Measurements from ENCODE around the gene CCDC191.

The CCDC191 gene

DNA sequence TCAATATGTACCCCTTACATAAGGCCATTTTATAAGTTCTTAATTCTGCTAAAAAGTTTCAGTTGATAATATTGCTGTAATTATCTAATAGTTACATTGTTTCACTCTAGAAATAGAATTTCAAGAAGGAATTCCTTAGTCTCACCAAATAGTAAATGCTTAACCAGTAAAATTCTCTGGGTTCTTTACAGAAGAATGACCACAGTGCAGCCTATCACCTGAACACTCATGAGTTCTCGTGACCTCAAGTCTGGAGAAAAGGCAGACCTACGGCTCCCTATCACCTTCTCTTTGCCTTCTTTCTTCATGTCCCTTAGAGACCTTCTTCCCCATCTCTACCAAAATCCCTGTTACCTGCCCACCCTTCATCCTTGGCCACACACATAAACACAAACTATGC is 30.9 kb downstream of the CCDC191 start:
- no peak overlapping the region for H3K4me3 ChIP-seq (ENCODE audit: insufficient read depth, low read depth, low read length)
- no peaks in the 10 kb centered on the region for H3K27me3 ChIP-seq (ENCODE audit: control insufficient read depth, insufficient read depth, low read length, poor library complexity, severe bottlenecking)
- H3K36me3 ChIP-seq (ENCODE audit: control insufficient read depth, insufficient read depth, low read length) = no peaks in the 10 kb centered on the region
- H3K9me3 ChIP-seq (ENCODE audit: control insufficient read depth, low read length) = no peaks in the 10 kb centered on the region
- peaks cover 4% of the 10 kb centered on the region for H3K4me1 ChIP-seq (ENCODE audit: control insufficient read depth, insufficient read depth, low read length)
- no peak overlapping the region for H3K27ac ChIP-seq (ENCODE audit: insufficient read depth, low read depth, low read length, poor library complexity, severe bottlenecking)
- WGBS, 2 experiments = 93 to 94% methylated on average over 2 of the region's 2 CpGs

DNA sequence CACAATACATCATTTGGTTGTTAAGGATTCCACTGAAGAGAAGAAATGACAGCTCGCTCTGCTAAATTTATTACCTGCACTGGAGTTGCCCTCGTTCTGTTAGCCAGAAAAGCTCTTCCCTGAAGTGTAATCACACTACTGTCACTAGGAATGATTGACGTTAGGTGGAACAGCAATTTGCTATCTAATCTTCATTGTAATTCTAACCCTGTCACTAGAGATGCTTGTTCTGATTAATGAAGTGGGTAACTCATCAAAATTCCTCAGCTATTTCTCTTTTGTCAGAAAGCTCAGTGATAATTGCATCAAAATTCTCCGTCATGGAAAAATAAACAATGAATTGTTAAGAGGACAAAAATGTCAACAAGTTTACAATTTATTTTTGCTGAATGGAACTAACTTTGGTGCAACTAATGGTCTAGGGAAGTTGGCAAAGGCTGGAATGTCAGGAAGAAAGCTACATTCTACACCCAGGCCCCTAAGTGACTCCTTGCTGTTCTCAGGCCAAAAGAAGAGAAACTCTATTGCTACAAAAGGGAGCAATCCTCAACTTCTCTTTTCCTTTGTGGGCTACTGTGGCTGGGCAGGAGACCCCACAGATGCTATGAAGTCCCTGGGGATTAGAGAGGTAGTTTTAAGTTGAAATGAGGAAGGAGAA is 34.1 kb downstream of the CCDC191 start:
- Histone ChIP-seq H3K9me3 (ENCODE audit: control insufficient read depth, low read length) (no peaks in the 10 kb centered on the region), H3K4me1 (ENCODE audit: control insufficient read depth, insufficient read depth, low read length) (peaks cover 4% of the 10 kb centered on the region), H3K27me3 (ENCODE audit: control insufficient read depth, insufficient read depth, low read length, poor library complexity, severe bottlenecking) (no peaks in the 10 kb centered on the region), H3K27ac (ENCODE audit: insufficient read depth, low read depth, low read length, poor library complexity, severe bottlenecking) (no peak overlapping the region), H3K36me3 (ENCODE audit: control insufficient read depth, insufficient read depth, low read length) (no peaks in the 10 kb centered on the region), H3K4me3 (ENCODE audit: insufficient read depth, low read depth, low read length) (no peak overlapping the region)
- 89 to 94% methylated on average over 4 of the region's 4 CpGs for WGBS, 2 experiments

DNA sequence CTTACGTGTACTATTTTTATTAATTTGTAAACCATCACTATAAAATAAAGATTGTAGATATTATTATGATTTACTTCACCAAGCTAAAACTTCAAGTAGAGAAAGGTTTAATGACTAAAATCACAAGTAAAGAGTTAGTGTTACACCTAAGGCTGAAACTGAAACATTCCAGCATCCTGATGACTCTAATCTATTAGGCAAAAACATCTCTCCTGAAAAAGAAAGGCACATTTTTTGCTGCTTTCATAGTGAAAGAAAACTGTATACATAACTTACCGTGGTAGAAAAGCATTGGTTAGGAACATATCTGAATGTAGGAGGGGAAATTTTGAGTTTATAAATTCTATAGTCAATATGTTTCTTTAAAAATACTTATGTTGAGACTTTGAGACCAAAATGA is 35.4 kb downstream of the CCDC191 start:
- Histone ChIP-seq H3K4me1 (ENCODE audit: control insufficient read depth, insufficient read depth, low read length) (peaks cover 4% of the 10 kb centered on the region), H3K9me3 (ENCODE audit: control insufficient read depth, low read length) (no peaks in the 10 kb centered on the region), H3K27ac (ENCODE audit: insufficient read depth, low read depth, low read length, poor library complexity, severe bottlenecking) (no peak overlapping the region), H3K36me3 (ENCODE audit: control insufficient read depth, insufficient read depth, low read length) (no peaks in the 10 kb centered on the region), H3K4me3 (ENCODE audit: insufficient read depth, low read depth, low read length) (no peak overlapping the region), H3K27me3 (ENCODE audit: control insufficient read depth, insufficient read depth, low read length, poor library complexity, severe bottlenecking) (no peaks in the 10 kb centered on the region)
- 100% methylated on average over 1 of the region's 2 CpGs for WGBS, 2 experiments

DNA sequence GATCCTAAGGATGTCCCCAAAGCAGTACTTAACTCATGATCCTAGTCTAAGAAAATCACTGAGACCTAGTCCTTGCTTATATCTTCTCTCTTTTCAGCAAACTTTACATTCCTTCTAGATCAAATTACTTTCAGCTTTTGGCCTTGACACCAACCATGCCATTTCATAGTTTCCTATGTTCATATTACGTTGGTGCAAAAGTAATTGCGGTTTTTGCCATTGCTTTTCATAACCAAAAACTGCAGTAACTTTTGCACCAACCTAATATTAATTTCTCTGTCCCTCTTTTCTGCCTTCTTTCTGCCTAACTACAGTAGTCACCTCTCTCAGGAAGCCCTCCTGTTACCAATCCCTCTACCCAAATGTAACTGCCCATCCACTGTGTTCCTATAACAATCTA is 36.8 kb downstream of the CCDC191 start:
- Histone ChIP-seq H3K27ac (ENCODE audit: insufficient read depth, low read depth, low read length, poor library complexity, severe bottlenecking) (no peak overlapping the region), H3K36me3 (ENCODE audit: control insufficient read depth, insufficient read depth, low read length) (no peaks in the 10 kb centered on the region), H3K4me3 (ENCODE audit: insufficient read depth, low read depth, low read length) (no peak overlapping the region), H3K4me1 (ENCODE audit: control insufficient read depth, insufficient read depth, low read length) (peaks cover 4% of the 10 kb centered on the region), H3K27me3 (ENCODE audit: control insufficient read depth, insufficient read depth, low read length, poor library complexity, severe bottlenecking) (no peaks in the 10 kb centered on the region), H3K9me3 (ENCODE audit: control insufficient read depth, low read length) (no peaks in the 10 kb centered on the region)
- WGBS, 2 experiments = 94 to 96% methylated on average over 2 of the region's 2 CpGs

DNA sequence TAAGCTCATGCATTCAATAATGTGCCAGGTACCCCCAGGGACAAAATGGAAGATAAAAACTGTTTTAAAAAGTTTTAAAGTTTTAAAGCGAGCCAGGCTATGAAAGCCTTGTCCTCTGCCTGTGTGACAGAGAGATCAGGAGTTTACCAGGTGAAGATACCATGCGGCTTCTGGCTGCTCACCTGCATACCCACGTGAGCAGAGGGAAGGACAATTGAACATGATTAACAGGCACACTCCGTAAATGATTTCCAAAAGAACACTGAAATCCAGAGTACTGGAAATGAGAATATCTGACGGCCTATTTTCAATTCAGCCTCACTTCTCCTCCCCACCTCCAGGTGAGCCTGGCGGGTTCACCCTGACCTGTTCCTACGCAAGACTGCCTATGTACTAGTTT is 42.1 kb downstream of the CCDC191 start:
- Histone ChIP-seq H3K9me3 (ENCODE audit: control insufficient read depth, low read length) (no peaks in the 10 kb centered on the region), H3K36me3 (ENCODE audit: control insufficient read depth, insufficient read depth, low read length) (no peaks in the 10 kb centered on the region), H3K4me3 (ENCODE audit: insufficient read depth, low read depth, low read length) (no peak overlapping the region), H3K4me1 (ENCODE audit: control insufficient read depth, insufficient read depth, low read length) (no peaks in the 10 kb centered on the region), H3K27ac (ENCODE audit: insufficient read depth, low read depth, low read length, poor library complexity, severe bottlenecking) (no peak overlapping the region), H3K27me3 (ENCODE audit: control insufficient read depth, insufficient read depth, low read length, poor library complexity, severe bottlenecking) (no peaks in the 10 kb centered on the region)
- WGBS, 2 experiments = 94% methylated on average over 7 of the region's 7 CpGs

- no peak overlapping the region for H3K4me3 ChIP-seq (ENCODE audit: insufficient read depth, low read depth, low read length)
- H3K27me3 ChIP-seq (ENCODE audit: control insufficient read depth, insufficient read depth, low read length, poor library complexity, severe bottlenecking) = no peaks in the 10 kb centered on the region
- no peak overlapping the region for H3K27ac ChIP-seq (ENCODE audit: insufficient read depth, low read depth, low read length, poor library complexity, severe bottlenecking)
- H3K9me3 ChIP-seq (ENCODE audit: control insufficient read depth, low read length) = no peaks in the 10 kb centered on the region
- WGBS, 2 experiments = 83 to 100% methylated on average over 1 to 2 of the region's 2 CpGs
- H3K36me3 ChIP-seq (ENCODE audit: control insufficient read depth, insufficient read depth, low read length) = no peaks in the 10 kb centered on the region
- no peaks in the 10 kb centered on the region for H3K4me1 ChIP-seq (ENCODE audit: control insufficient read depth, insufficient read depth, low read length)
These were observed 45.1 kb downstream of the CCDC191 start for GRCh38 chr3:114011059-114011797.

GRCh38 chr3:114005481-114005880 is 50.8 kb downstream of the CCDC191 start:
- H3K9me3 ChIP-seq (ENCODE audit: control insufficient read depth, low read length) = no peaks in the 10 kb centered on the region
- WGBS, 2 experiments = 91 to 92% methylated on average over 5 of the region's 5 CpGs

GRCh38 chr3:113985541-113985940 is 70.8 kb downstream of the CCDC191 start:
- no peaks in the 10 kb centered on the region for H3K36me3 ChIP-seq (ENCODE audit: control insufficient read depth, insufficient read depth, low read length)
- H3K9me3 ChIP-seq (ENCODE audit: control insufficient read depth, low read length) = no peaks in the 10 kb centered on the region
- no peak overlapping the region for H3K4me3 ChIP-seq (ENCODE audit: insufficient read depth, low read depth, low read length)
- 84 to 89% methylated on average over 4 of the region's 4 CpGs for WGBS, 2 experiments
- no peaks in the 10 kb centered on the region for H3K4me1 ChIP-seq (ENCODE audit: control insufficient read depth, insufficient read depth, low read length)
- peak overlapping the region; percentile 51 for H3K27ac ChIP-seq (ENCODE audit: insufficient read depth, low read depth, low read length, poor library complexity, severe bottlenecking)
- H3K27me3 ChIP-seq (ENCODE audit: control insufficient read depth, insufficient read depth, low read length, poor library complexity, severe bottlenecking) = no peaks in the 10 kb centered on the region

More at GRCh38 chr3:114005481-114005880, 50.8 kb downstream of the CCDC191 start:
- Histone ChIP-seq H3K4me1 (ENCODE audit: control insufficient read depth, insufficient read depth, low read length) (no peaks in the 10 kb centered on the region), H3K27ac (ENCODE audit: insufficient read depth, low read depth, low read length, poor library complexity, severe bottlenecking) (no peak overlapping the region), H3K36me3 (ENCODE audit: control insufficient read depth, insufficient read depth, low read length) (no peaks in the 10 kb centered on the region), H3K27me3 (ENCODE audit: control insufficient read depth, insufficient read depth, low read length, poor library complexity, severe bottlenecking) (no peaks in the 10 kb centered on the region), H3K4me3 (ENCODE audit: insufficient read depth, low read depth, low read length) (no peak overlapping the region)

- no peak overlapping the region for H3K4me3 ChIP-seq (ENCODE audit: insufficient read depth, low read depth, low read length)
- WGBS, 2 experiments = 91 to 92% methylated on average over 1 to 2 of the region's 3 CpGs
- H3K27me3 ChIP-seq (ENCODE audit: control insufficient read depth, insufficient read depth, low read length, poor library complexity, severe bottlenecking) = no peaks in the 10 kb centered on the region
- no peaks in the 10 kb centered on the region for H3K4me1 ChIP-seq (ENCODE audit: control insufficient read depth, insufficient read depth, low read length)
- H3K27ac ChIP-seq (ENCODE audit: insufficient read depth, low read depth, low read length, poor library complexity, severe bottlenecking) = no peak overlapping the region
- no peaks in the 10 kb centered on the region for H3K9me3 ChIP-seq (ENCODE audit: control insufficient read depth, low read length)
- no peaks in the 10 kb centered on the region for H3K36me3 ChIP-seq (ENCODE audit: control insufficient read depth, insufficient read depth, low read length)
These were observed 72.8 kb downstream of the CCDC191 start for GRCh38 chr3:113983544-113983943.

DNA sequence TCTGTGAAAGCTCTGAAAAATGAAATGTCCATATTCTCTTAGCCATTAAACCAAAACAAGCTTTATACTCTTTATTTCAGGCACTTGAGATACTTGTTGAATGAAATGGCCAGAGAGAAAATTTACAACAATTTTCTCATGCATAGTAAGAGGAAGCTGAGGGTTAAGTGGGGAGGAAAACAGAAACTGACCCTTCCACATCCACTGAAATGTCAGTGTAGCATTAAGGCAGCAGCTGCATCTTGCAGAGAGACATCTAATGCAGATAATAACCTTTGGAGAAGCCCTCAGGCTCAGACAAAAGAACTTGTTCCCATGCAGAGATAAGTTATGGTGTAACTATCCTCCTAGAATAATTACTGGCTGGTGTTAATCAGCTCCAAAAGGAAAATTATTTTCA is 74.5 kb downstream of the CCDC191 start:
- Histone ChIP-seq H3K4me3 (ENCODE audit: insufficient read depth, low read depth, low read length) (no peak overlapping the region), H3K9me3 (ENCODE audit: control insufficient read depth, low read length) (no peaks in the 10 kb centered on the region), H3K27ac (ENCODE audit: insufficient read depth, low read depth, low read length, poor library complexity, severe bottlenecking) (no peak overlapping the region), H3K36me3 (ENCODE audit: control insufficient read depth, insufficient read depth, low read length) (no peaks in the 10 kb centered on the region), H3K4me1 (ENCODE audit: control insufficient read depth, insufficient read depth, low read length) (no peaks in the 10 kb centered on the region), H3K27me3 (ENCODE audit: control insufficient read depth, insufficient read depth, low read length, poor library complexity, severe bottlenecking) (no peaks in the 10 kb centered on the region)

Measured in ectodermal cell (in vitro differentiated cells).